Esophagus squamous epithelium (tissue), 4 donors: ENCODE measurements around the gene C21orf91.

Experiments used
- POLR2A ChIP-seq, 4 donors: fragments of 450-650 bp; IDR thresholded peaks; one replicate each; pipeline ENCODE4 v1.6.1; 2017; ENCODE audit warnings: antibody characterized with exemption in 4 of 4, mild to moderate bottlenecking in 4 of 4, moderate library complexity in 3 of 4
- TF ChIP-seq, protein P1 (sequence below), 6 experiments: fragments of 450-650 bp in 4 of 6; fragments of 200-600 bp in 2 of 6; sonication (generic) in 2 of 6; IDR thresholded peaks; one replicate each; pipeline ENCODE4 v1.5.1; 2016 to 2019; ENCODE audit warnings: antibody characterized with exemption in 6 of 6, mild to moderate bottlenecking in 4 of 6, moderate library complexity in 4 of 6

DNA sequence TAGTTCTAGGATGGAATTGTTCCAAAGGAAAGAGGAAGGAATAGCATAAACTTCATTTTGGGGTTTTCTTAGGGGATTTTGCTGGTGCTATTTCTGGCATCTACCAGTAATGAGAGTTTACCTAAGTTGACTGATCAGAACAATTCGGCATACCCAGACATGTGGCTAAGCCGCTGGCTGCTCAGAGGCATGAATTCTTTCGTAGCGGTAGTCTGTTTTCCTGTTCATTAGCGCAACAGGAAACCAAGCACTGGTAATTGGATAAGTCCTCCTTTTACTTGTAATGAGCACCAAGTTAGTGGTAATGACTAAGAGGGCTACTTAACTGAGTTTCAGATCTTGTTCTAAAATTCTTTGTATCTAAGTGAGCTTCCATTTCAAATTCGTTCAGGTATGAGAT is 38.6 kb downstream of the C21orf91 start:
- TF ChIP-seq, protein P1, sequence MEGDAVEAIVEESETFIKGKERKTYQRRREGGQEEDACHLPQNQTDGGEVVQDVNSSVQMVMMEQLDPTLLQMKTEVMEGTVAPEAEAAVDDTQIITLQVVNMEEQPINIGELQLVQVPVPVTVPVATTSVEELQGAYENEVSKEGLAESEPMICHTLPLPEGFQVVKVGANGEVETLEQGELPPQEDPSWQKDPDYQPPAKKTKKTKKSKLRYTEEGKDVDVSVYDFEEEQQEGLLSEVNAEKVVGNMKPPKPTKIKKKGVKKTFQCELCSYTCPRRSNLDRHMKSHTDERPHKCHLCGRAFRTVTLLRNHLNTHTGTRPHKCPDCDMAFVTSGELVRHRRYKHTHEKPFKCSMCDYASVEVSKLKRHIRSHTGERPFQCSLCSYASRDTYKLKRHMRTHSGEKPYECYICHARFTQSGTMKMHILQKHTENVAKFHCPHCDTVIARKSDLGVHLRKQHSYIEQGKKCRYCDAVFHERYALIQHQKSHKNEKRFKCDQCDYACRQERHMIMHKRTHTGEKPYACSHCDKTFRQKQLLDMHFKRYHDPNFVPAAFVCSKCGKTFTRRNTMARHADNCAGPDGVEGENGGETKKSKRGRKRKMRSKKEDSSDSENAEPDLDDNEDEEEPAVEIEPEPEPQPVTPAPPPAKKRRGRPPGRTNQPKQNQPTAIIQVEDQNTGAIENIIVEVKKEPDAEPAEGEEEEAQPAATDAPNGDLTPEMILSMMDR (IDR thresholded peaks at IDR 0.05), result no peak
- TF ChIP-seq POLR2A (IDR thresholded peaks at IDR 0.05), result no peak
